ENCODE results near the gene FAM136A.

The FAM136A gene

GRCh38 chr2:70261501-70261900 is 40.4 kb downstream of the FAM136A start:
- TF ChIP-seq CTCF (IDR thresholded peaks at IDR 0.05; ENCODE audit: low read depth, low read length) = no peak
- H3K4me3 ChIP-seq (ENCODE audit: low read depth, low read length) = no peak overlapping the region

GRCh38 chr2:70258532-70258875 is 43.4 kb downstream of the FAM136A start:
- peak overlapping the region; percentile 76 for H3K4me3 ChIP-seq (ENCODE audit: low read depth, low read length)
- TF ChIP-seq CTCF (IDR thresholded peaks at IDR 0.05; ENCODE audit: low read depth, low read length) = no peak

DNA sequence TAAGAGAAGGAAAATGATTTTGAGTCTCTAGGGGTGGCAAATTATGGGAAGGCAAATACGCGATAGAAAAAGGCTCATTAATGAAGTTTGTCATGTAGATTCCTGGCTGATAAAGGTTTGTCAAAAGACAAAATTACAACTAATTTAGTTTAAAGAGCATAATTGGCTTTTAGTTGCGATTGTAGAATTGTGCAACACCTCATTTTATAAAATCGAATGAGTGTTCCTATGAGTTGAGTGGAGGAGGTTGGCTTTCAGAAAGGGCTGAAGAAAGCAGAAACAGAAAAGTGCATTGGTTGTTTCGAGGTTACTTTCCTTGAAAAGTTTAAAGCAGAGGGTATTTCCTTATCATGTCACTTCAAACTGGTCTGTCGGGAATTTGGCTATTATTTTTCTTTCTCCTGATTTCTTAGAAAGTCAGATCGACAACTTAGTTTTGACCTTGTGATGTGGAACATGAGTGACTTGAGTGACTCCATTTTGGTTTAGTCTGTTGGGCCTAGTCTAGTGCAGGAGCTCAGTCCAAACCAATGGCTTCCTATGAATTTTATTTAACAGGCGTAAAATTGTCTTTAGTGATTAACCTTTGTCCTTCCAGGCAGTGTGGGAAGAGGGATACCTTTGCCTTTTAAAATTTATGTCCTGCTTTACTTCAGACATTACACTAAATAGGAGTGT is 46.1 kb downstream of the FAM136A start:
- no peak overlapping the region for H3K4me3 ChIP-seq (ENCODE audit: low read depth, low read length)
- no peak for TF ChIP-seq CTCF (IDR thresholded peaks at IDR 0.05; ENCODE audit: low read depth, low read length)

DNA sequence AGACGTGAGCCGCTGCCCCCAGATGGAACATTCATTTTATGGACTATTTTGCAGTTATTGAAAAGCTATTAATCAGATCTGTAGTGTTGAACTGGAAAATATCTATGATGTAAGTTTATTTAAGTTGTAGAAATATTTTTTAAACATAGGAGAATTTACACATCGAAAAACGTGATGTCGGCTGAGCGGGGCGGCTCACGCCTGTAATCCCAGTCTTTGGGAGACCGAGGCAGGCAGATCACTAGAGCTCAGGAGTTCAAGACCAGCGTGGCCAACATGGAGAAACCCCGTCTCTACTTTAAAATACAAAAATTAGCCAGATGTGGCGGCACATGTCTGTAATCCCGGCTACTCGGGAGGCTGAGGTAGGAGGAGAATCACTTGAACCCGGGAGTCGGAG is 51.4 kb downstream of the FAM136A start:
- no peak for TF ChIP-seq CTCF (IDR thresholded peaks at IDR 0.05; ENCODE audit: low read depth, low read length)
- H3K4me3 ChIP-seq (ENCODE audit: low read depth, low read length) = no peak overlapping the region

GRCh38 chr2:70248181-70248847 is 53.6 kb downstream of the FAM136A start, which contains the start of gene TIA1:
TSS of gene TIA1 (minus strand) at chr2:70248628. CDS start at chr2:70248430, 198 bp downstream.
- no peak for TF ChIP-seq CTCF (IDR thresholded peaks at IDR 0.05; ENCODE audit: low read depth, low read length)
- peak within 1 kb of the TSS; percentile 85 for H3K4me3 ChIP-seq (ENCODE audit: low read depth, low read length)

GRCh38 chr2:70247364-70248180 is 54.3 kb downstream of the FAM136A start:
- TF ChIP-seq CTCF (IDR thresholded peaks at IDR 0.05; ENCODE audit: low read depth, low read length) = no peak

More at GRCh38 chr2:70247364-70248180, 54.3 kb downstream of the FAM136A start:
- peak overlapping the region; percentile 85 for H3K4me3 ChIP-seq (ENCODE audit: low read depth, low read length)
